Type B pancreatic cell (in vitro differentiated cells): Measurements from ENCODE around the gene TTN. TPM values are rescaled to one million over a fixed set of nuclear protein-coding genes. Genes with fewer than 3 reads are reported as not detected.
A peak's percentile ranks its signal among the peaks of the same experiment; 100 is the strongest.

ENCODE experiments used
- DNase-seq: peaks from one replicate; pipeline ENCODE4 v3.0.0; 2021; ENCODE audit warnings: mixed read lengths; ENCODE audit not compliant: unreplicated experiment; ENCODE audit errors: extremely low spot score
- H3K27ac Mint-ChIP-seq: 2 replicates; pipeline ENCODE4 v1.8.0; 2021; ENCODE audit warnings: mild to moderate bottlenecking, mixed read lengths
- H3K27me3 Mint-ChIP-seq: 2 replicates; pipeline ENCODE4 v1.8.0; 2021; ENCODE audit warnings: mixed read lengths
- H3K36me3 Mint-ChIP-seq: 2 replicates; pipeline ENCODE4 v1.8.0; 2021; ENCODE audit warnings: mixed read lengths
- H3K4me1 Mint-ChIP-seq: one replicate; pipeline ENCODE4 v1.8.0; 2021; ENCODE audit warnings: mixed read lengths; ENCODE audit not compliant: unreplicated experiment
- H3K4me3 Mint-ChIP-seq: 2 replicates; pipeline ENCODE4 v1.8.0; 2021; ENCODE audit warnings: mild to moderate bottlenecking, mixed read lengths
- H3K9me3 Mint-ChIP-seq: 2 replicates; pipeline ENCODE4 v1.8.0; 2021; ENCODE audit warnings: mixed read lengths
- CTCF ChIP-seq: fragments of 200-600 bp; sonication (generic); conservative IDR thresholded peaks from 2 replicates; pipeline ENCODE4 v1.5.0; 2021; ENCODE audit warnings: antibody characterized with exemption, mild to moderate bottlenecking
- total RNA-seq: library from RNA; stranded (reverse); gene quantifications from 2 replicates; pipeline ENCODE4 v1.2.1, GENCODE V29; 2021; ENCODE audit warnings: low replicate concordance

TTN gene
- total RNA-seq, 1 donor from 2014 or later = 5.6 TPM

- no peak overlapping the region for H3K27ac Mint-ChIP-seq
- H3K4me1 Mint-ChIP-seq = no peaks in the 10 kb centered on the region
- no peak for TF ChIP-seq CTCF
- no peak for DNase-seq
- no peaks in the 10 kb centered on the region for H3K36me3 Mint-ChIP-seq
- no peaks in the 10 kb centered on the region for H3K27me3 Mint-ChIP-seq
- H3K4me3 Mint-ChIP-seq = no peak overlapping the region
- H3K9me3 Mint-ChIP-seq = no peaks in the 10 kb centered on the region
Observed at GRCh38 chr2:178707476-178707875, 99.7 kb downstream of the TTN start.

GRCh38 chr2:178704876-178705275 lies 102.3 kb downstream of the TTN start:
- H3K4me3 Mint-ChIP-seq = no peak overlapping the region
- no peak for TF ChIP-seq CTCF
- no peak overlapping the region for H3K27ac Mint-ChIP-seq
- H3K9me3 Mint-ChIP-seq = no peaks in the 10 kb centered on the region
- H3K4me1 Mint-ChIP-seq = no peaks in the 10 kb centered on the region
- no peaks in the 10 kb centered on the region for H3K36me3 Mint-ChIP-seq
- no peak for DNase-seq
- no peaks in the 10 kb centered on the region for H3K27me3 Mint-ChIP-seq

GRCh38 chr2:178702361-178702760 lies 104.9 kb downstream of the TTN start:
- Mint-ChIP-seq H3K4me3 (no peak overlapping the region), H3K4me1 (no peaks in the 10 kb centered on the region), H3K27me3 (no peaks in the 10 kb centered on the region), H3K36me3 (no peaks in the 10 kb centered on the region), H3K9me3 (no peaks in the 10 kb centered on the region), H3K27ac (no peak overlapping the region)
- no peak for TF ChIP-seq CTCF
- DNase-seq = no peak

- TF ChIP-seq CTCF = peak; percentile 92
- no peaks in the 10 kb centered on the region for H3K27me3 Mint-ChIP-seq
- DNase-seq = no peak
- H3K9me3 Mint-ChIP-seq = no peaks in the 10 kb centered on the region
- no peaks in the 10 kb centered on the region for H3K4me1 Mint-ChIP-seq
- H3K36me3 Mint-ChIP-seq = no peaks in the 10 kb centered on the region
- no peak overlapping the region for H3K4me3 Mint-ChIP-seq
- no peak overlapping the region for H3K27ac Mint-ChIP-seq
Observed at GRCh38 chr2:178700922-178701342, 106.3 kb downstream of the TTN start.

GRCh38 chr2:178700136-178700535 lies 107.1 kb downstream of the TTN start:
- no peak for DNase-seq
- H3K27me3 Mint-ChIP-seq = no peaks in the 10 kb centered on the region
- H3K27ac Mint-ChIP-seq = no peak overlapping the region
- TF ChIP-seq CTCF = no peak
- no peak overlapping the region for H3K4me3 Mint-ChIP-seq
- H3K36me3 Mint-ChIP-seq = no peaks in the 10 kb centered on the region
- H3K4me1 Mint-ChIP-seq = no peaks in the 10 kb centered on the region
- H3K9me3 Mint-ChIP-seq = no peaks in the 10 kb centered on the region

- no peak overlapping the region for H3K27ac Mint-ChIP-seq
- no peaks in the 10 kb centered on the region for H3K27me3 Mint-ChIP-seq
Observed at GRCh38 chr2:178692845-178693244, 114.4 kb downstream of the TTN start.

More at GRCh38 chr2:178692845-178693244, 114.4 kb downstream of the TTN start:
- TF ChIP-seq CTCF = no peak
- H3K36me3 Mint-ChIP-seq = no peaks in the 10 kb centered on the region
- DNase-seq = no peak
- H3K4me3 Mint-ChIP-seq = no peak overlapping the region
- no peaks in the 10 kb centered on the region for H3K4me1 Mint-ChIP-seq
- H3K9me3 Mint-ChIP-seq = no peaks in the 10 kb centered on the region
